Activated CD8-positive, alpha-beta memory T cell treated with anti-CD3 and anti-CD28 coated beads, Interleukin-2, amount 50 U/mL, for 1 hour (primary cell): ENCODE data around the gene CXXC1.
"Not testable (repeated sequence)": the region's sequence is repeated elsewhere in the genome, so short reads cannot be mapped to it uniquely, and the experiment has no call there.

Source experiments
- DNase-seq: peaks from one replicate; pipeline ENCODE4 v3.0.0-alpha.2; 2020; ENCODE audit errors: extremely low read depth

The CXXC1 gene

GRCh38 chr18:50297621-50298442 lies 10.3 kb upstream of the CXXC1 start:
- DNase-seq, result no peak

DNA sequence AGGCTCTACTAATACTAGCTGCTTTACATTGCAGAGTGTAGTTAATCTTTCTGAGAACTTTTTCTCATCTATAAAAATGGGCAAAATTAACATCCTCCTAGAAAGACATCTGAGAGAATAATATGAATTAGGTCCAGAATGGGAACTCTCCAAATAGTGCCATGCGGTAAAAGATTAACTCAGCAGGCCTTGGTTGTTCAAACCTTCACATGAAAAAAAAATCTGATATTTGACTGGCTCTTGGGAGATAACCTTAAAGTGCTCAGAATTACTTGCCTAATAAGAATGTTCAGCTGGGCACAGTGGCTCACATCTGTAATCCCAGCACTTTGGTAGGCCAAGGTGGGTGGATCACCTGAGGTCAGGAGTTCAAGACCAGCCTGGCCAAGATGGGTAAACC lies 5.5 kb upstream of the CXXC1 start:
- no peak for DNase-seq

GRCh38 chr18:50289108-50289443 lies 1.6 kb upstream of the CXXC1 start:
- no peak for DNase-seq

GRCh38 chr18:50288348-50289107 lies 1.0 kb upstream of the CXXC1 start:
- not testable (repeated sequence) for DNase-seq

- no peak for DNase-seq
Measured at GRCh38 chr18:50287028-50287440, 458 bp downstream of the CXXC1 start.

- no peak for DNase-seq
Measured at GRCh38 chr18:50286391-50287027, 983 bp downstream of the CXXC1 start.

DNA sequence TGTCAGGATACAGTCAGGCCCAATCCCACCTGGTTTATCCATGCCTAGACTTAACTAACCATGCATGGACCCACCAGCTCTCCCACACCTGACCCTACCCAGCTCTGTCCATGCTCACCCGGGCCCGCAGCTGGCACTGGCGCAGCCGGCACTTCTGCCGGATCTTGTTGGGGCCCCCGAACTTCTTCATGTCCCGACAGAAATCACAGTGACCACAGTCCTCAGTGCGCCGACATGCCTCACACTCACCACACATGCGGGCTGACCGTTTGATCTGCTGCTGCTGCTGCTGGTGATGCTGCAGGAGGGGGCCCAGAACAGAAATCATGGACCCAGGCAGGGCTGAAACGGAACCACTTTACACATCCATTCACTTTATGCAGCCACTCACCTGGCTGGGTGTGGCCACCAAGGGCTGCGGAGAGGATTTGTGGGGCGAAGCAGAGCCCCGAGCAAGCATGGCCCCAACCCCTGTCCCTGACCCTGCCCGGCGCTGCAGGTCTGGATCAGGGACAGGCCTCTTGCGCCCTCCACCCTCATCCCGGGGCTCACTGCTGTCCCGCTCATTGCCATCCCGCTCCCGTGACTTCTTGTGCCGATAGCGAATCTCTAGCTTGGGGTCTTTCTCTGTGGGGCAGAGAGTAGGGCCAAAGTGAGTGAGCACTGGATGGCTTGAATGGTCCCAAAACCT lies 1.7 kb downstream of the CXXC1 start:
- no peak for DNase-seq

DNA sequence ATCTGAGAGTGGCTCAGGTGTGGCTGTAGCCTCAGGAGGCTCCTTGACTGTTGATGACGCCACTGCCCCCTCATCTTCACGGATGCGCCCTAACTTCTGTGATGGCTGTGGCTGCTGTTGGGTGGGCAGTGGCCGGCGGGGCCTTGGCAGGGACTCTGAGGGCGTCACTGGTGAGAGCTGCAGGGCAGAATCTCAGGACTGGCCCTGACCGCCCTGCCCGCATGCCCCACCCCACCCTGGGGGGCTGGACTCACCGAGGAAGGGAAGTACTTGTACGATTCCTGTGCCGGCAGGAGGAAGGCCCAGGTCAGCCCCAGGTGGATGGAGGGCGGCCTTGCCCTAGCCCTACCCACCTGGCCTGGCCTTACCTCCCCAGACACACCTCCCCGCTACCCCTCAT lies 2.4 kb downstream of the CXXC1 start:
- no peak for DNase-seq

GRCh38 chr18:50284255-50284885 lies 3.1 kb downstream of the CXXC1 start:
- no peak for DNase-seq

DNA sequence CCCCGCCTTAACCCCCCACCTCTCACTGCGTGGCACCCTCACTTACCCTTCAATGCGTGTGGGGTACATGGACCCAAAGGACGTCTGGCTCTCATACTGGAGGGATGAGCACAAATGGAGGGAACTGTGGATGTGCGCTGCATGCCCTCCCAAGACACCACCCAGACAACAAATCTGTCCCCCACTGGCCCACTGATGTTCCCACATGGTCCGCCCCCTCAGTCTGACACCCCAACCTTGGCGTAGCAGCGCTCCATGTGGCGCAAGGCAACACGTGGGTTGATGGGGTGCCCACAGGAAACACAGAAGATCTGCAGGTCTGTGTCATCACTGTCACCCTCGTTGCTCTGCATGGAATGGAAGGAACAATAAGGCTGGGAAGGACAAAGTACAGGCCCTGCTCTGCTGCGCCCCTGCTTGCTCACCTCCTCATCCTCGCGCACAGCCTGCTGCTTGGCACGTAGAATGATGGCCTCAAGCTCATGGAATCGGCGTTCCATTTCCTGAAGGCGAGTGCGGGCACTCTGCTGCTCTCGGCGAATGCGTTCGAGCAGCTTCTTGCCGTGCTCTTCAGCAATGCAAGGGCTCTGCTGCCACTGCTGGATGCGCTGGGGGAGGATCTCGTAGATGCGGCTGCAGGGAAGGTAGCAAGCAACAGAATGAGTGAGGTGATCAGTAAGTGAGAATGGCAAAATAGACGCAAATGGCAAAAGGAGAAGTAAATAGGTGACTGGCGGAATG lies 3.9 kb downstream of the CXXC1 start:
- DNase-seq, result no peak

DNA sequence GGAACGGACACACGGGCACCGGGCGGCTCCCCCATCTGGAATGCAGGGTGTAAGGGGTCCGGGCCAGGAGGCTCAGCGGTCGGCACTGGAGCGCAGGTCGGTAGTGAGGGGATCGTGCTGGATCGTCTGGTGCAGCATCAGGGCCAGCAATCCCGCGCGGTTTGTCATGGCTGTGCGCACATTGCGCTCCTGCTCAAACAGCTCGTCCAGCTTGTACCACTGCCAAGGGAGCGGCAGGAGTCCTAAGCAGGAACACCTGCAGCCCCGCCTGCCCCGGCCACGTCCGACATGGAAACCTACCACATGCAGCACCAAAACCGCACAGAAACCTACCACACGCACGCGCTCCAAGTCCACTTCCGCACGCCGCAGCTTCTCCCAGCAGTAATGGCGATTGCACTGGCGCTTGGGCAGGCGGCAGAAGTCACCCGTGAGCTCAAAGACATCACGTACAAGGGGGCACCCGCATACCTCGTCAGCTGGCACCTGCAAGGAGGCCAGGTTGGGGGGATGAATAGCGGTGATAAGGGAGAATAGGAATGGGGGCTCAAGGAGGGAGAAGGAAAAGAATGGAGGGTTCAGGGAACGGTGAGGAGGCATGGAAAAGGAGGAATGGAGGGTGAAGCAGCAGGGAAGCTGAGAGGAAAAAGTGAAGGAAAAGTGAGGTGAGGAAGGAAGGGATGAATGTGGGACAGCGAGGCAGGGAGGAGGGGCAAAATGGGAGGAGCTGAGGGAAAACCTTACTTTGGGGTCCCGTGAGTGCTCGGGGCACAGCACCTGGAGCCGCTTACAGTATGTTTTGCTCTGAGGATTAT lies 4.8 kb downstream of the CXXC1 start:
- DNase-seq, result no peak

GRCh38 chr18:50281972-50282520 lies 5.4 kb downstream of the CXXC1 start:
- DNase-seq, result no peak

DNA sequence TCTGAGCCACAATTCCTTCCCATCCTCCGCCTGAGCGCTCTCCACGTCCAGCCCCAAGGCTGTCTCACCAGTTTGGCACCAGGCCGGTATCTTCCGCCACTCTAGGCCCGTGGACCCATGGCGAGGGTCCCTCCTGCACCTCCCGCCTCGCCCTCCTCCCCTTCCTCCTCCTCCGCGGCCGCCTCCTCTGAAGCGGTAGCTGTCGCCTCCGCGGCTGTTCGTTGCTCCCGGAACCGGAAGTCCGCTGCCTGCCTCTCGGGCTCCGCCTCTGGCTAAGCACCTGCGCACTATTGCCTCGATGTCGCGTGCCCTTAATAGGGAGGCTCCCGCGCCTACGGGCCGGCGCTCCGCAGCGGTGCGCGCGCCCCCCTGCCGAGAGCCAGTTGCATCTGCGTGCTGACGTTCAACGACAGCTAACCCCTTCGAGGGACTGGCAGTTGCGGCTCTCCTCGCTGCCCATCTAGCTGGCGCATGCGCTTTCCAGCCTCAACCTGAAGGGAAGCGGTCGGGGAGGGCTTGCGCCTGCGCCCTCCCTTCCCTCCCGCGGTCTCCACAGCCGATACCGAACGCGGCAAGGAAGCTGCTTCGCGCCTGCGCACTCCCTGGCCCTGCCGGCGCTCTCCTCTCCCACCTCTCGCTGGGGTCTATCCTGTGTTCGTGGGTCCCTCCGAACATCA lies 6.1 kb downstream of the CXXC1 start, which contains the start of gene MBD1:
MBD1 (minus strand) TSS at position 229 of the 677 bp plus-strand sequence. CDS start 1,531 bp downstream, outside the sequence.
- peak; percentile 94 for DNase-seq

DNA sequence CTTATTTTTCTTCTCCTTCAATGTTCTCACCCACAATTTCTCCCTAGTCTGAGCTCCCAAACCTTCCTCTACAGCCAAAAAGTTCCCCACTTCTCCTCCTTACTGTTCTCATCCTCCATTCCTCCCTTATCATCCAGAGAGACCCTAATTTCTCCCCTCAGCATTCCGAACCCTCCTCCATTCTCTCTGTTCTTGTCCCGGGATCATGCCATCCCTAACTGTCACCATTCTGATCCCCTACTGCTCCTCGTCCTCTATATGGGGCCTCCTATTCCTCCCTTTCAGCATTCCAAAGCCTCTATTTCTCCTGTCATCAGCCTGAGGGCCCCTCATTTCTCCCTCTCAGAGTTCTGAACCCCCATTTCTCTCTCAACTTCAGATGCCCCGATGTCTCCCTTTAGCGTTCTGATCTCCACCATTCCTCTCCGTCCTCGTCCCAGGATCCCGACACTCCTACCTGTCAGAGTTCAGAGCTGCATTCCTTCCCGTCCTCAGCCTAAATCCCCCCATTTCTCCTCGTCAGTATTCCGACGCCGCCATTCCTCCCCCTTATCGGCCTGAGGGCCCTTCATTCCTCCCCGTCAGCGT lies 6.7 kb downstream of the CXXC1 start:
- DNase-seq, result no peak

GRCh38 chr18:50279752-50280151 lies 7.7 kb downstream of the CXXC1 start:
- DNase-seq, result no peak

GRCh38 chr18:50277942-50278341 lies 9.6 kb downstream of the CXXC1 start:
- no peak for DNase-seq

- no peak for DNase-seq
Measured at GRCh38 chr18:50276452-50276851, 11.0 kb downstream of the CXXC1 start.

DNA sequence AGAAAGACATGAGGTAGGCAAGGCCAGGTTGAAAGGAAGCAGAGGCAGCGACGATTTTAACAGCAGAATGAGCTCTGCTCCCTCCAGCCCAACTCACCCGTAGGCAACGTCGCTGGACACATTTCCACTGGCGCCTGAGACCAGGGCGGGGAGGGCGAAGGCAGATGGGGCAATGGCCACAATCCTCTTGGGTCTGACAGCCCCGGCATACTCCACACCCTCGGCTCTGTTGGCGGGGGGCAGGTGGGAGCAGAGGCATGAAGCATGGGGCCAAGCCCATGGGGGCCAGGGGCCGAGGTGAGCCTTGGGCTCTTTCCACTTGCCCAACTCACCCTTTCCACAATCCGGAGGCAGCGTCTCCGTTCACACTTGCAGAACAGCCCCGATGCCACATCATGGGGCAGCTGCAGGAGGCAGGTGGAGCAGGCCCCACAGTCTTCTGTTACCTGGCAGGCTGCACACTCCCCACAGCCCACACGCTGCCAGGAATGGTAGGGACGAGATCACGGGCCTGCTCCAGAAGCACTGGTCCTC lies 11.9 kb downstream of the CXXC1 start:
- no peak for DNase-seq
